HL-60 (cell line): ENCODE results near the gene SMG5.

ENCODE experiments used
- CTCF ChIP-seq: IDR thresholded peaks from one replicate; pipeline ENCODE4 v1.5.1; 2011; ENCODE audit warnings: low read length, control low read depth, inconsistent platforms; ENCODE audit not compliant: insufficient read depth
- POLR2AphosphoS5 ChIP-seq: IDR thresholded peaks from 2 replicates; pipeline ENCODE4 v1.6.1; 2012; ENCODE audit warnings: low read depth
- REST ChIP-seq: IDR thresholded peaks from 2 replicates; pipeline ENCODE4 v1.6.1; 2012; ENCODE audit warnings: low read depth; ENCODE audit not compliant: insufficient replicate concordance

- TF ChIP-seq CTCF (no peak), POLR2AphosphoS5 (no peak), REST (no peak)
Measured at GRCh38 chr1:156291226-156292061, 8.8 kb upstream of the SMG5 start.
